Peyer's patch (tissue), 4 donors: Measurements from ENCODE around the gene RASSF4. TPM values are rescaled to one million over a fixed set of nuclear protein-coding genes. Genes with fewer than 3 reads are reported as not detected.

ENCODE experiments used
- DNase-seq, 3 donors: peaks; one replicate each; pipeline ENCODE4 v3.0.0-alpha.2; 2017 to 2019
- H3K27ac ChIP-seq, 4 donors: fragments of 200-600 bp; sonication (generic); one replicate each; pipeline ENCODE4 v1.5.1; 2016 to 2019
- H3K27me3 ChIP-seq, 2 donors: fragments of 200-600 bp; sonication (generic); one replicate each; pipeline ENCODE4 v1.5.1; 2019
- H3K36me3 ChIP-seq, 3 donors: fragments of 200-600 bp; sonication (generic); one replicate each; pipeline ENCODE4 v1.5.1; 2016 to 2019
- H3K4me1 ChIP-seq, 4 donors: fragments of 200-600 bp; sonication (generic); one replicate each; pipeline ENCODE4 v1.5.1; 2016 to 2019
- H3K4me3 ChIP-seq, 4 donors: fragments of 200-600 bp; sonication (generic); 1 replicate in 3 of 4; 2 replicates in 1 of 4; pipeline ENCODE4 v1.5.1; 2016 to 2019; ENCODE audit warnings: mild to moderate bottlenecking in 1 of 4
- H3K9me3 ChIP-seq, 4 donors: fragments of 200-600 bp; sonication (generic); one replicate each; pipeline ENCODE4 v1.5.1; 2016 to 2019; ENCODE audit warnings: mild to moderate bottlenecking in 1 of 4
- POLR2A ChIP-seq, 2 donors: fragments of 450-650 bp; IDR thresholded peaks; one replicate each; pipeline ENCODE4 v1.5.1; 2017; ENCODE audit warnings: antibody characterized with exemption in 2 of 2, mild to moderate bottlenecking in 2 of 2, moderate library complexity in 2 of 2
- total RNA-seq, 4 donors: library from RNA; depleted of rRNA; stranded (reverse); fragments of >200 nt; gene quantifications; one replicate each; pipeline ENCODE4 v1.1.0, GENCODE V29; 2016
- TF ChIP-seq, protein P1 (sequence below), 6 experiments: fragments of 450-650 bp in 4 of 6; fragments of 200-600 bp in 2 of 6; sonication (generic) in 1 of 6; IDR thresholded peaks; one replicate each; pipeline ENCODE4 v1.5.1; 2017 to 2019; ENCODE audit warnings: antibody characterized with exemption in 6 of 6, mild to moderate bottlenecking in 3 of 6, moderate library complexity in 1 of 6

The RASSF4 gene
- total RNA-seq, 4 donors from 2014 or later = 62.7 to 99.6 (median 68.2) TPM

DNA sequence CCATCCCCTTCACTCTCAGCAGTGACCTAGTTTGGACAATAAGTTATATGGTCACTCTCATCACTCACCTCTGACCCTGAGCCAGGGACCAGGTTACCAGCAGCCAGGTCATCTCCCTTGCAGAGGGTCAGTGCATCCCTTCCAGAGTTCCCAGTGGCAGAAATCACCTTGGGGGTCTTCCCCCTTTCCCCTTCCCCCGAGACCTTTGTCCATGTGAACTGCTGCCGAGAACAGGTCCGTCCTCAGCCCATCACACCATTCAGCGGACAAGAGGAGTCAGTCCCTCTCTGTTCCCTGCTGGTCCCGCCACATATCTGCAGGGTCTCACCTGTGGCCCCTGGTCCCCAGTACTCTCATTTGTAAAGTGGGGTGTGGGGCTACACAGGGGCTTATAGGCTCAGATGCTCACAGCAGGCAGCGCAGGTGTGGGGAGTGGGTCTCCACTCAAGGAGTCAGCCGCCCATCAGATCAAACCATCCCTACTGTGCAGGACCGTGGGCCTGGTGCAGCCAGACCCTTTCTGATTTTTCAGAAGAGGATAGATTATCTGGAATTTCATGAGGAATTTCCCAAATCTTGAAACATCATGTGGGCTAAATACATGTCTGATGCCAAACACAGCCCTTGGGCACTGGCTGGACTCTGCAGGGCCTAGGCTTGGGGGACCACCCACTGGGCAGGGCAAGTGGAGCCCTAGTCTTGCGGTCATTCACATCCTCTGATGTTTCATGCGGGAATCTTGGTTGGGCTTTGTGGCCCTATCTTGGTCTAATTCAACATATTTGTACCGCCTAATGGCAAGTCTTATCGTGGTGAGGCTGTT lies 12.5 kb downstream of the RASSF4 start:
- no peak overlapping the region for H3K27ac ChIP-seq
- peaks cover 8 to 25% (median 20%) of the 10 kb centered on the region in 4 donors for H3K4me1 ChIP-seq
- no peak overlapping the region for H3K4me3 ChIP-seq
- TF ChIP-seq, protein P1, sequence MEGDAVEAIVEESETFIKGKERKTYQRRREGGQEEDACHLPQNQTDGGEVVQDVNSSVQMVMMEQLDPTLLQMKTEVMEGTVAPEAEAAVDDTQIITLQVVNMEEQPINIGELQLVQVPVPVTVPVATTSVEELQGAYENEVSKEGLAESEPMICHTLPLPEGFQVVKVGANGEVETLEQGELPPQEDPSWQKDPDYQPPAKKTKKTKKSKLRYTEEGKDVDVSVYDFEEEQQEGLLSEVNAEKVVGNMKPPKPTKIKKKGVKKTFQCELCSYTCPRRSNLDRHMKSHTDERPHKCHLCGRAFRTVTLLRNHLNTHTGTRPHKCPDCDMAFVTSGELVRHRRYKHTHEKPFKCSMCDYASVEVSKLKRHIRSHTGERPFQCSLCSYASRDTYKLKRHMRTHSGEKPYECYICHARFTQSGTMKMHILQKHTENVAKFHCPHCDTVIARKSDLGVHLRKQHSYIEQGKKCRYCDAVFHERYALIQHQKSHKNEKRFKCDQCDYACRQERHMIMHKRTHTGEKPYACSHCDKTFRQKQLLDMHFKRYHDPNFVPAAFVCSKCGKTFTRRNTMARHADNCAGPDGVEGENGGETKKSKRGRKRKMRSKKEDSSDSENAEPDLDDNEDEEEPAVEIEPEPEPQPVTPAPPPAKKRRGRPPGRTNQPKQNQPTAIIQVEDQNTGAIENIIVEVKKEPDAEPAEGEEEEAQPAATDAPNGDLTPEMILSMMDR (IDR thresholded peaks at IDR 0.05) = no peak
- H3K27me3 ChIP-seq = no peaks in the 10 kb centered on the region
- H3K9me3 ChIP-seq = no peaks in the 10 kb centered on the region
- peaks cover 0 to 18% (median 0%) of the 10 kb centered on the region in 3 donors for H3K36me3 ChIP-seq
- peak in 1 of 3 donors; percentile 29 for DNase-seq

DNA sequence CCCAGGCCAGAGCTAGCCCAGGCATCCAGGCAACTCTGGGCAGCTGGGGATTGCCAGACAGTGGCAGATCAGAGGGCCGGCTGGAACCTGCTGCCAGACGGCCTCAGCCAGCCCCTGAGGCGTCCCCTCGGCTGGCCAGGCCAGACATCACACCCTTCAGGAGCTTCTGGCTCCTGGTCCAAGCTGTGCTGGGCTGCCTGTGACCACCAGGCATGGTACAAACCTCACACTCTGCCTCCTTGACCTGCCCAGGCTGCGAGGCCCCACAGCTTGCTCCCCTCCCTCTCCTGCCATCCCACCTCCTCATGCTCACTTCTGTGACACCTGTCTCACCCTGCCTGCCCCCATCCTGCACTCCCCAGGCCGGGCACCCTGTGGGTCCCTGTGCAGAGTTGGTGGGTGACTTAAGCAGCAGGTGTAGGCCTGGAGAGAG lies 13.3 kb downstream of the RASSF4 start:
- H3K4me3 ChIP-seq = no peak overlapping the region
- TF ChIP-seq POLR2A (IDR thresholded peaks at IDR 0.05) = no peak
- TF ChIP-seq, protein P1 (IDR thresholded peaks at IDR 0.05) = no peak
- peak in 1 of 3 donors; percentile 48 for DNase-seq
- peaks cover 0 to 18% (median 0%) of the 10 kb centered on the region in 3 donors for H3K36me3 ChIP-seq
- no peaks in the 10 kb centered on the region for H3K9me3 ChIP-seq
- peaks cover 8 to 24% (median 15%) of the 10 kb centered on the region in 4 donors for H3K4me1 ChIP-seq
- H3K27me3 ChIP-seq = no peaks in the 10 kb centered on the region
- H3K27ac ChIP-seq = peak overlapping the region in 2 of 4 donors; percentile 63 to 81

DNA sequence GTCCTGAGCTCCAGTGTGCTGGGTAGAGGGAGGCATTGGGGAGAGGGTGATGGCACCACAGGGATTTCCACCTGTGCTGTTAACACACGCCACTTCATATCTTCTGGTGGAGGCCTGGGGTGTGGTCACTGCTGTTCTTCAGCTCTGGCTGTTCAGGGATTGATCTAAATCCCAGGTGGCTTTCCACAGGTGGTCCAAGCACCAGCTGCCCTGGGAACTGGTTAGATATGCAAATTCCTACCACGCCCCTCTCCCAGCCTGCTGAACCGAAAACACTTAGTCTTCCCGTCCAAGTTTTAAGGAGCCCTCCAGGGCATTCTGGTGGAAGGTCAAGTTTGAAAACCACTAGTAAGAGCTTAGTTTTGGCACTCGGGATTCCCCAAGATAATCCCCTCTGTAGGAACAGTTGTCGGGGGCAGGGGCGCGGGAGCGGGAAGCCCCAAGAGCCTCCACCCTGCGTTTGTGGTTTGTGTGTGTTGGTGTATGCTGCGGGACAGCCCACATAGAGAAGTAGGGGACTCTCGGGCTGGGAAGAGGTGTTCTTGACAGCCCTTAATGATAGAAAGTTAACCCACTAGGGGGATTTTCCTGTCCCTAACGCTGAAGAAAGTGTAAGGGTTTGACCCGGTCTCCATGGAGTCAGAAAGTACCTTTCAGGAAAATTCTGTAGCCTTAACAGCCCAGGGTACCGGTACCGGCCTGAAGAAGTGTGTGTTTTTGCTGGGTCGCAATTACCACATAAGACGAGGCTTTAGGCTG lies 13.9 kb downstream of the RASSF4 start:
- H3K4me1 ChIP-seq = peaks cover 5 to 30% (median 10%) of the 10 kb centered on the region in 4 donors
- DNase-seq = peak in 1 of 3 donors; percentile 46
- H3K36me3 ChIP-seq = peaks cover 0 to 18% (median 0%) of the 10 kb centered on the region in 3 donors
- H3K27me3 ChIP-seq = no peaks in the 10 kb centered on the region
- H3K27ac ChIP-seq = peak overlapping the region; percentile 59 to 84 (median 72)
- no peak overlapping the region for H3K4me3 ChIP-seq
- TF ChIP-seq, protein P1 (IDR thresholded peaks at IDR 0.05) = no peak
- no peak for TF ChIP-seq POLR2A (IDR thresholded peaks at IDR 0.05)
- H3K9me3 ChIP-seq = no peaks in the 10 kb centered on the region

DNA sequence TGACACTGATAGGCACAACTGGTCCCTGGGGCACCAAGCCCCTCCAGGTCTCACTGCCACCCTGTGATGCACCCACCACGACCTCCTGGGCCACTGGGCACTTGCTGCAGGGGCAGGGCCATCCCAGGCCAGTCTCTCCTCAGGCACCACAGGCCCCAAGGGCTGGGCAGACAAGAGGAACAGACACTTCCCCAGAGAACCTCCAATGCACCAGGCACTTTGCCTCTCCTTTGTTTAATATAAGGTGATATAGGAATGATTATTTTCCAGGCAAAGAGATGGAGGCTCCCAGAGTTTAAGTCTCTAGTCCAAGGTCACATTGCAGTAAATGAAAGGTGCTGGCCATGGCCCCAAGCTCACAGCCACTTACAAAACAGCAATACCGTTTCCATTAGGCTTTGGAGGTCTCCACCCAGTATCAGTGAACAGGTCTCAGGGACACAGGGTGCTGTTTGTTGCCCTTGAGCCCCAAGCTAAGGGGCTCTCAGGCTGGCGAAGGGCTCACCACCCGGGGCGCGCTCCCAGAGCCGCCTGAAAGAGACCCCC lies 14.6 kb downstream of the RASSF4 start:
- Histone ChIP-seq H3K9me3 (no peaks in the 10 kb centered on the region), H3K4me1 (peaks cover 4 to 37% (median 13%) of the 10 kb centered on the region in 4 donors), H3K4me3 (peak overlapping the region; percentile 32 to 62 (median 48)), H3K27me3 (no peaks in the 10 kb centered on the region), H3K36me3 (peaks cover 0 to 18% (median 0%) of the 10 kb centered on the region in 3 donors), H3K27ac (peak overlapping the region; percentile 59 to 84 (median 72))
- TF ChIP-seq POLR2A (IDR thresholded peaks at IDR 0.05) = no peak
- TF ChIP-seq, protein P1 (IDR thresholded peaks at IDR 0.05) = no peak
- peak in 1 of 3 donors; percentile 47 for DNase-seq

DNA sequence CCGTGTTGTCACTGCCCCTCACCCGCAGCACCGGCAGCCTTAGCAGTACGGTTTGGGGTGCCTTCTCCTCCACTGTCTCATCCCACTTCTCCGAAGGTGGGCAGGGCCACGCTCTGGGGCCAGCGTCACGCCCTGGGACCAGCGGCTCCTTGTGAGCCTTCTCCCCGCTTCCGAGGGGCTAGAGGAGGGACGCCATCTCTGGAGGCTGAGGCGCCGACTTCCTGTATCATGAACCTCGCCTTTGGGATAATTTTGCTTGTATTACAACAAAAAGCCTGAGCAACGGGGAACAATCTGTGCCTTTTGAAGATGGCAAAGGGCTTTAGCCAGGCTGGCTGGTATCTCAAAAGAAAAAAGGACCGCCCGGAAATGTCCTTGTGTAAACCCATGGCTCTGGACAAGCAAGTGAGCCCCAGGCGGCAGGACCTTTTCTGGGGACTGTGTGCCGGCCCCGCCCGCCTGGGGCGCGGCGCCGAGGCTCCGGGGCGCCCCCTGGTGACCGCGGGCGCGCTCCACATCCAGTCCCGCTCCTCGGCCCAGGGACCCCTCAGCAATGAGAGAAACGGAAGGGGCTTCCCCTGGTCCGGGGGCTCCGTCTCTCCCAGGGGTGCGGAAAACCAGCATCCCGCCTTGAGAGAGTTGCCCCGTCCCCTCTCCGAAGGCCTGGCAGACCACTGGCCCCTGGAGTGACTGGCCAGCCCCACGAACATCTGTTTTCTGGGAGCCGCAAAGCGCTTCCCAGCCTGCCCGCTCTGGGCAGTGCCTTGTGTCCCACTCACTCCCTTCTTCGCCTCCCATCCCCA lies 15.2 kb downstream of the RASSF4 start:
- peak; percentile 65 to 85 (median 83) for DNase-seq
- peak in 1 of 2 donors; percentile 28 for TF ChIP-seq POLR2A (IDR thresholded peaks at IDR 0.05)
- TF ChIP-seq, protein P1 (IDR thresholded peaks at IDR 0.05) = peak; percentile 89 to 99 (median 97)
- H3K27ac ChIP-seq = peak overlapping the region; percentile 59 to 84 (median 72)
- peaks cover 4 to 43% (median 13%) of the 10 kb centered on the region in 4 donors for H3K4me1 ChIP-seq
- peak overlapping the region; percentile 32 to 62 (median 48) for H3K4me3 ChIP-seq
- H3K9me3 ChIP-seq = no peaks in the 10 kb centered on the region
- peaks cover 0 to 18% (median 0%) of the 10 kb centered on the region in 3 donors for H3K36me3 ChIP-seq
- H3K27me3 ChIP-seq = no peaks in the 10 kb centered on the region
